Right ventricle myocardium inferior (tissue), 1 donor: ENCODE results near the gene RPF1. TPM values are rescaled to one million over a fixed set of nuclear protein-coding genes. Genes with fewer than 3 reads are reported as not detected.

Source experiments
- ATAC-seq: fragments of 200-7000 bp; cut with Tn5 transposase; one replicate; pipeline ENCODE4 v1.9.1; 2020; ENCODE audit warnings: mild to moderate bottlenecking, moderate library complexity
- DNase-seq: peaks from one replicate; pipeline ENCODE4 v3.0.0; 2021; ENCODE audit errors: missing footprints
- intact Hi-C: fragments of 100-400 bp; cut with DNase I; formaldehyde crosslinking; loops from one replicate; pipeline ENCODE4 v1.11.0; 2022
- total RNA-seq: library from RNA; stranded (reverse); fragmentation: NEBNext Ultra II Directional; extraction: Animal tissue kit (Norgen Biotek cat#: 25700); gene quantifications from one replicate; pipeline ENCODE4 v1.2.1, GENCODE V29; 2021
- donor health status: DM: no; HTN: yes; CAD: no; lungs with severe emphysema.

RPF1 gene
- total RNA-seq, 1 donor from 2014 or later: 34.2 TPM

- ATAC-seq: no peak
- no peak for DNase-seq
- intact Hi-C loops: no loop called here
Observed at GRCh38 chr1:84524590-84524989, 45.5 kb downstream of the RPF1 start.

- ATAC-seq (no peak), DNase-seq (no peak)
- intact Hi-C loops: no loop called here
Observed at GRCh38 chr1:84525779-84526178, 46.7 kb downstream of the RPF1 start.

GRCh38 chr1:84538599-84538998, 59.5 kb downstream of the RPF1 start:
- no peak for DNase-seq
- no peak for ATAC-seq
- intact Hi-C loops: no loop called here

- ATAC-seq (no peak), DNase-seq (no peak)
- intact Hi-C loops: no loop called here
Observed at GRCh38 chr1:84539972-84540371, 60.9 kb downstream of the RPF1 start.

- intact Hi-C loops: no loop called here
- DNase-seq (no peak), ATAC-seq (no peak)
Observed at GRCh38 chr1:84540759-84541158, 61.7 kb downstream of the RPF1 start.

- DNase-seq: no peak
- intact Hi-C loops: no loop called here
- ATAC-seq: no peak
Observed at GRCh38 chr1:84541679-84542078, 62.6 kb downstream of the RPF1 start.

Other genes starting within 250 kb of the RPF1 start
- gene SAMD13, start 177.6 kb upstream of the RPF1 start, total RNA-seq: 1.5 TPM
- not detected for gene DNASE2B, start 80.8 kb upstream of the RPF1 start, total RNA-seq
- 0.92 TPM for gene SPATA1, start 27.1 kb downstream of the RPF1 start, total RNA-seq
- 182 TPM for gene GNG5, start 27.3 kb downstream of the RPF1 start, total RNA-seq
- gene CTBS, start 95.2 kb downstream of the RPF1 start, total RNA-seq: 6.0 TPM
- gene SSX2IP, start 211.2 kb downstream of the RPF1 start, total RNA-seq: 12.9 TPM